GM19468 (cell line): ENCODE measurements around the gene UPF1.

Source experiments
- ATAC-seq: cut with Tn5 transposase; IDR thresholded peaks from one replicate; pipeline ENCODE4 v1.9.1; 2021; ENCODE audit warnings: mild to moderate bottlenecking, moderate library complexity, moderate number of reproducible peaks; ENCODE audit not compliant: unreplicated experiment; ENCODE audit errors: extremely low read depth

The UPF1 gene

GRCh38 chr19:18853755-18854427, 22.1 kb downstream of the UPF1 start:
- ATAC-seq: no peak

GRCh38 chr19:18854982-18855381, 23.2 kb downstream of the UPF1 start:
- no peak for ATAC-seq

- ATAC-seq: no peak
Observed at GRCh38 chr19:18855647-18856384, 24.1 kb downstream of the UPF1 start.

GRCh38 chr19:18856385-18857126, 24.8 kb downstream of the UPF1 start:
- no peak for ATAC-seq

- ATAC-seq: no peak
Observed at GRCh38 chr19:18857223-18857622, 25.5 kb downstream of the UPF1 start.

- ATAC-seq: no peak
Observed at GRCh38 chr19:18858906-18859646, 27.3 kb downstream of the UPF1 start.

- no peak for ATAC-seq
Observed at GRCh38 chr19:18859676-18860301, 28.0 kb downstream of the UPF1 start.

GRCh38 chr19:18860302-18860700, 28.5 kb downstream of the UPF1 start:
- no peak for ATAC-seq

GRCh38 chr19:18860725-18861124, 29.0 kb downstream of the UPF1 start:
- ATAC-seq: no peak

GRCh38 chr19:18861235-18861634, 29.5 kb downstream of the UPF1 start:
- ATAC-seq: no peak

- ATAC-seq: no peak
Observed at GRCh38 chr19:18861917-18862316, 30.2 kb downstream of the UPF1 start.

GRCh38 chr19:18862976-18863842, 31.4 kb downstream of the UPF1 start:
- ATAC-seq: no peak

GRCh38 chr19:18863843-18864362, 32.1 kb downstream of the UPF1 start:
- ATAC-seq: no peak

- no peak for ATAC-seq
Observed at GRCh38 chr19:18865106-18865972, 33.6 kb downstream of the UPF1 start.

GRCh38 chr19:18865973-18866799, 34.4 kb downstream of the UPF1 start:
- no peak for ATAC-seq

GRCh38 chr19:18866800-18867123, 35.0 kb downstream of the UPF1 start:
- no peak for ATAC-seq

- ATAC-seq: no peak
Observed at GRCh38 chr19:18867199-18867598, 35.4 kb downstream of the UPF1 start.
